ENCODE results near the gene PPP1R2B. TPM values are rescaled to one million over a fixed set of nuclear protein-coding genes. Genes with fewer than 3 reads are reported as not detected.

The PPP1R2B gene
- polyA plus RNA-seq, 1 donor: not detected

DNA sequence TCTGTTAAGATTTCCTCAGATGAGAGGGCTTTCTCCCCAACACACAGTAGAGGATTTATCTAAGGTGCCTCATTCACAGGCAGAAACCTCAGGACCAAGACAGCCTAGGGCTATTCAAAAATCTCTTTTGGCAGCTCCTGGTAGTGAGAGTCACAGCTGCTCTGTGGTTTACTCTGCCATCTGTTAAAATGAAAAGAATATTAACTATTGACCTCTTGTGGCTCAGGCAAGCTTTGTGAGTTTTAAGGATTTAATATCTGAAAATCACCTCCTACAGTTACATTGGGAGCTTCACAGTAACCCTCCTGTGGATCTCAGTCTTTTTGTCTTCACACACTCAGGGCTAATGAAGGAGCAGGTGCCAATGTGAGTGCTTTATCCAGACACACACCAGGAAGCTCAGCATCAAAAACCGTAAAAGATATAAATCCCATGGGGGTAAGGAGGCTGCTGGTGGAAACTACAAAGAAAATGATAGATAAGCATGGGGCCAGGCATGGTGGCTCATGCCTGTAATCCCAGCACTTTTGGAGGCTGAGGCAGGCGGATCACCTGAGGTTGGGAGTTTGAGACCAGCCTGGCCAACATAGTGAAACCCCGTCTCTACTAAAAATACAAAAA is 29.7 kb downstream of the PPP1R2B start:
- DNase-seq: no peak

DNA sequence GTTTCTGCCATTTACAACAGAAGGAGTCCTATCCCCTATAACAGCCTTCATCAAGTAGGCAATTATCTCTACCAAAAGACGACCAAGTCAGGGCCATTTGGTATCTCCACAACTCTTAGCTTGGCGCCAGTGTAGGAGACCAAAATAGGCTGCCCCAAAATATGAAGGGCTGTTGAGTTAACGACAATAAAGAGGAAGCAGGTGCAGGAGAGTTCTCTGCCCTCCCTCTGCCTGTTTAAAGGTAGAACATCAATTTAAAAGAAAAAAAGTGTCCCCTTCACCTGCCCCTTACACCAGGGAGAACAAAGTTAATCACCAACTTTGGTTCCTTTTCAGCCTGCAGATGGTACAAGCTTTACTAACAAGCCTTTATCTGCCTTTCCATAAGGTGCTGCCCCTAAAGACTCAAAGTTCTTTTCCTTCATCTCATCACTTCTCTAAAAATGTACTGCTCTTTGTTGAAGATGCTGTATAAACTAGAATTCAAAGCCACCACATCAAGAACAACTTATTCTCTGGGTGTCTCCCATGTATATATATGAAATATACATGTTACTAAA is 33.3 kb downstream of the PPP1R2B start:
- no peak for DNase-seq

DNA sequence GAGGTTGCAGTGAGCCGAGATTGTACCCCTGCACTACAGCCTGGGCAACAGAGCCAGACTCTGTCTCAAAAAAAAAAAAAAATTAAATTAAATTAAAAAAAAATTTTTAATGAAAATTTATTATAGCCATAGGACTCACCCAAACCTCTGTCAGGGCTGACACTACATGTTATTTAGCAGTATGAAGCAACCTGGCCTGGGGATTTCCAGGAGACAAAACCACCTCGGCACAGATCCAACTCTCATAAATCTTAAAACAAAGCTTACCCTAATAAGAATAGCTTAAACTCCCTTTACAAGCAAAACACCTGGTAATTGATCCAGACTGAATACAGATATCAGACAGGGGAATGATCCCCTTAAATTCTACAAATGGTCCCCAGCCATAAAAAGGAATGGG is 38.4 kb downstream of the PPP1R2B start:
- no peak for DNase-seq

DNA sequence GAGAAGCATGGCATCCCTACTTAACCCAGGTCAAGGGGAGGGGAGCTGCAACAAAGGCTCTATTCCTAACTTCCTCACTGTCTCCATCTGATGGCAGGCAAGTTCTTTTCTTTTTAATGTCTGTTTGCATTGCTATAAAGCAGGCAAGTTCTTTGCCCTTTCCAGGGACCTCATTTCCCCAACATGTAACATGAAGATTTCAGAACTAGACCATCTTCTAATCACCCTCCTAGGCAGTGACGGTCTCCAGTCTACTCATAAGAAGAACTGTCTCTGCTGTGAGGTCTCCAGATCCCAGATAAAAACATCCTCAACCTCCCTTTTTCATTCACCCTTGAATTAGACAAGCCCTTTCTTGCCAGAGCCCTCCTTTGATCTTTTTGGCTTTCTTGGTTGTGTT is 42.1 kb downstream of the PPP1R2B start:
- DNase-seq: no peak

DNA sequence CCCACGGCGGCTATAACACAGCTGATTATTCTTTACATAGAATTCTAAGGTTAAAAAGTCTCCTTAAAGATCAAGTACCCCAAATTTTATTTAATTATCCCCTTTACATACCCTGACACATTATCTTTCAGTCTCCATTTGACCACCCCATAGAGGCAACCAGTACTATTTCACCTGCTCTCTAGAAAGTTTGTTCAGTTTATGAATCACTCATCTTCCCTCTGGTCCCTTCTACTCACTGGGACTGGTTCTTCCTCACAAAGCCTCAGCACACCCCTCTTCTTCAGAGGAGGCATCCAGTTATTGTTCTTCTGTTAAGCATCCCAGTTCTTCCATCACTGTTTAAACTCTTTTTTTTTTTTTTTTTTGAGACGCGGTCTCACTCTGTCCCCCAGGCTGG is 42.8 kb downstream of the PPP1R2B start:
- no peak for DNase-seq

DNA sequence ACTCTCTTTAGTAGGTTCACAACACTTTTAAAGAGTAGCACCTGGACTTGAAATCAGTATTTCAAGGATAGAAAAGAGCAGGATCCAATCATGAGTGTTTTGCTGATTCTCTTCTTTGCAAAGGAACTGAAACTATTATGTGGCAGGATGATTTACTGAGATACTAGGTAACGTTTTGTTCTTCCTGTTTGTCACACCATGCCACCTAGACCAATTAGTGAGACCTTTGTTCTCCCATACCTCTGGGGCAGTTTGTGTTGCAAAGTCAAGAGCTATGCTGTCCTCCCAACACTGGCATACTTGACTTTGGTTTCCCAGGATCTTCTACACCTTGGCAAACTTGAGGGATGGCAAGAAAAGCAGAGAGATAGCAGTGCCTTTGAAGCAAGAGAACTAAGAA is 43.4 kb downstream of the PPP1R2B start:
- no peak for DNase-seq

DNA sequence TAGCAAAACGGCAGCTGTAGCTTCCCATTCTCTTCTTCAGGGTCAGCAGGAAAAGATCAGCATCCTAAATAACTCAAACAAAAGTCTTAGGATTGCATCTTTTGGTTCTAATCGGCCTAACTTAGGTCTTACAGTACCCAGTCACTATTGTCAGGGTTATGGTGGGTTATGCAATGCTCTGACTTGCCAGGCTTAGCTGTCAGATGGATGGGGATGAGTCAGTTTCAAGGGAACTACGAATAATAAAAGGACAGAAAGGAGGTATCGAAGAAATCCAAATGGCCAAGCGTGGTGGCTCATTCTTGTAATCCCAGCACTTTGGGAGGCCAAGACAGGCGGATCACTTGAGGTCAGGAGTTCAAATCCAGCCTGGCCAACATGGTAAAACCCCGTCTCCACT is 46.5 kb downstream of the PPP1R2B start:
- DNase-seq: no peak

Other genes starting within 250 kb of the PPP1R2B start
- gene TIMD4, start 112.9 kb downstream of the PPP1R2B start, polyA plus RNA-seq (ENCODE audit: insufficient read length): 2.0 TPM
- gene HAVCR1, start 208.8 kb downstream of the PPP1R2B start, polyA plus RNA-seq (ENCODE audit: insufficient read length): not detected